Right renal pelvis (tissue), 4 donors: ENCODE measurements around the gene LILRA5. TPM values are rescaled to one million over a fixed set of nuclear protein-coding genes. Genes with fewer than 3 reads are reported as not detected.
"Not testable (repeated sequence)": the region's sequence is repeated elsewhere in the genome, so short reads cannot be mapped to it uniquely, and the experiment has no call there.

Source experiments
- DNase-seq, 4 donors: peaks; one replicate each; pipeline ENCODE4 v3.0.0-alpha.2; 2013; ENCODE audit warnings: low read depth in 4 of 4, low spot score in 3 of 4, missing footprints in 1 of 4
- polyA plus RNA-seq, 4 donors: library from polyadenylated mRNA; unstranded; fragments of 120-200 nt; gene quantifications; one replicate each; pipeline ENCODE4 v1.2.1, GENCODE V29; 2013; ENCODE audit not compliant: insufficient read length in 4 of 4

LILRA5 gene
- polyA plus RNA-seq, 4 donors = 0.17 to 1.2 (median 0.34) TPM

GRCh38 chr19:54307389-54308020 lies 5.5 kb downstream of the LILRA5 start:
- DNase-seq = no peak

- DNase-seq = no peak
These were observed 7.8 kb downstream of the LILRA5 start for GRCh38 chr19:54305141-54305540.

GRCh38 chr19:54302257-54302656 lies 10.7 kb downstream of the LILRA5 start:
- no peak for DNase-seq

GRCh38 chr19:54299515-54299914 lies 13.5 kb downstream of the LILRA5 start:
- DNase-seq = no peak

- no peak for DNase-seq
These were observed 13.9 kb downstream of the LILRA5 start for GRCh38 chr19:54299126-54299498.

GRCh38 chr19:54298357-54299125 lies 14.4 kb downstream of the LILRA5 start:
- no peak for DNase-seq

GRCh38 chr19:54297759-54298305 lies 15.1 kb downstream of the LILRA5 start:
- no peak for DNase-seq

- DNase-seq = no peak
These were observed 18.4 kb downstream of the LILRA5 start for GRCh38 chr19:54294539-54294938.

- not testable (repeated sequence) for DNase-seq
These were observed 23.8 kb downstream of the LILRA5 start for GRCh38 chr19:54289160-54289559.

GRCh38 chr19:54287456-54287855 lies 25.5 kb downstream of the LILRA5 start:
- DNase-seq = no peak

- not testable (repeated sequence) for DNase-seq
These were observed 26.7 kb downstream of the LILRA5 start for GRCh38 chr19:54286283-54286682.

GRCh38 chr19:54285427-54286056 lies 27.4 kb downstream of the LILRA5 start:
- DNase-seq = not testable (repeated sequence)

- DNase-seq = no peak
These were observed 30.1 kb downstream of the LILRA5 start for GRCh38 chr19:54282686-54283470.

- DNase-seq = not testable (repeated sequence)
These were observed 31.3 kb downstream of the LILRA5 start for GRCh38 chr19:54281729-54282075.

GRCh38 chr19:54281007-54281728 lies 31.8 kb downstream of the LILRA5 start, which contains the start of gene LILRB2:
LILRB2 (minus strand) TSS chr19:54281110; CDS start chr19:54280496, 614 bp downstream.
- DNase-seq = no peak

- not testable (repeated sequence) for DNase-seq
These were observed 32.5 kb downstream of the LILRA5 start for GRCh38 chr19:54280441-54280840.

- DNase-seq = not testable (repeated sequence)
These were observed 32.9 kb downstream of the LILRA5 start for GRCh38 chr19:54280025-54280424.

GRCh38 chr19:54279406-54279962 lies 33.5 kb downstream of the LILRA5 start:
- no peak for DNase-seq

GRCh38 chr19:54278571-54279195 lies 34.3 kb downstream of the LILRA5 start:
- DNase-seq = not testable (repeated sequence)
